RKO (cell line): ENCODE data around the gene ABHD1.
"Not testable (repeated sequence)": the region's sequence is repeated elsewhere in the genome, so short reads cannot be mapped to it uniquely, and the experiment has no call there.

ENCODE experiments used
- DNase-seq: peaks from one replicate; pipeline ENCODE4 v3.0.0-alpha.2; 2016; ENCODE audit warnings: low spot score

ABHD1 gene

DNA sequence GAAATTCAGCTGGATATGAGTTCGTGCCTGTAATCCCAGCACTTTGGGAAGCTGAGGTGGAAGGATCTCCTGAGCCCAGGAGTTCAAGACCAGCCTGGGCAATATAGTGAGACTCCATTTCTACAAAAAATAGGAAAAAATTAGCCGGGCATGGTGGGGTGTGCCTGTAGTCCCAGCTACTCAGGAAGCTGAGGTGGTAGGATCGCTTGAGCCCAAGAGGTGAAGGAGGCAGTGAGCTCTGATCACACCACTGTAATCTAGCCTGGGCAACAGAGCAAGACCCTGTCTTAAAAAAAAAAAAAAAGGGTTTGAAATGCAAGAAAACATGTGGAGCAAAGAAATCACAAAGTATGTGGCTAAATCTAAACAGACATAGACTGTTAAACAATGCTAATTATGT is 14.5 kb upstream of the ABHD1 start:
- DNase-seq = no peak

DNA sequence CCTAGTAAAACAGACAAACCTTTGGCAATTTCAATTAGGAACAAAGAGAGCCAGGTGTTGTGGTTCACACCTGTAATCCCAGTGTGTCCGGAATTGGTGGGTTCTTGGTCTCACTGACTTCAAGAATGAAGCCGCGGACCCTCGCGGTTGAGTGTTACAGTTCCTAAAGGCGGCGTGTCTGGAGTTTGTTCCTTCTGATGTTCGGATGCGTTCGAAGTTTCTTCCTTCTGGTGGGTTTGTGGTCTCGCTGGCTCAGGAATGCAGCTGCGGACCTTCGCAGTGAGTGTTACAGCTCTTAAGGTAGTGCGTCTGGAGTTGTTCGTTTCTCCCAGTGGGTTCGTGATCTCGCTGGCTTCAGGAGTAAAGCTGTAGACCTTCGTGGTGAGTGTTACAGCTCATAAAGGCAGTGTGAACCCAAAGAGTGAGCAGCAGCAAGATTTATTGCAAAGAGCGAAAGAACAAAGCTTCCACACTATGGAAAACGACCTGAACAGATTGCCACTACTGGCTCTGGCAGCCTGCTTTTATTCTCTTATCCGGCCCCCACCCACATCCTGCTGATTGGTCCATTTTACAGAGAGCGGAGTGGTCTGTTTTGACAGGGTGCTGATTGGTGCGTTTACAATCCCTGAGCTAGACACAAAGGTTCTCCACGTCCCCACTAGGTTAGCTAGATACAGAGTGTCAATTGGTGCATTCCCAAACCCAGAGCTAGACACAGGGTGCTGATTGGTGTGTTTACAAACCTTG is 12.8 kb upstream of the ABHD1 start:
- DNase-seq = not testable (repeated sequence)

DNA sequence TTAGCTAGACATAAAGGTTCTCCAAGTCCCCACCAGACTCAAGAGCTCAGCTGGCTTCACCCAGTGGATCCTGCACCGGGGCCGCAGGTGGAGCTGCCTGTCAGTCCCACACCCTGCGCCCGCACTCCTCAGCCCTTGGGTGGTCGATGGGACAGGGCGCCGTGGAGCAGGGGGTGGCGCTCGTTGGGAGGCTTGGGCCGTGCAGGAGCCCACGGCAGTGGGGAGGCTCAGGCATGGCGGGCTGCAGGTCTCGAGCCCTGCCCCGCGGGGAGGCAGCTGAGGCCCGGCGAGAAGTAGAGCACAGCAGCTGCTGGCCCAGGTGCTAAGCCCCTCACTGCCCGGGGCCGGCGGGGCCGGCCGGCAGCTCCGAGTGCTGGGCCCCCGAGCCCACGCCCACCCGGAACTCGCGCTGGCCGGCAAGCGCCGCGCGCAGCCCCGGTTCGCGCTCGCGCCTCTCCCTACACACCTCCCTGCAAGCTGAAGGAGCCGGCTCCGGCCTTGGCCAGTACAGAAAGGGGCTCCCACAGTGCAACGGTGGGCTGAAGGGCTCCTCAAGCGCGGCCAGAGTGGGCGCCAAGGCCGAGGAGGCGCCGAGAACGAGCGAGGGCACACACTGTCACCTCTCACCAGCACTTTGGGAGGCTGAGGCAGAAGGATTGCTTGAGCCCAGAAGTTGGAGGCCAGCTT is 12.1 kb upstream of the ABHD1 start:
- not testable (repeated sequence) for DNase-seq

GRCh38 chr2:27115519-27115918 is 8.1 kb upstream of the ABHD1 start:
- DNase-seq = no peak

GRCh38 chr2:27117995-27118524 is 5.6 kb upstream of the ABHD1 start:
- DNase-seq = no peak

GRCh38 chr2:27118525-27119329 is 4.9 kb upstream of the ABHD1 start, which contains the start of gene CGREF1:
TSS of gene CGREF1 (minus strand) at chr2:27119128. CDS start at chr2:27104366, 14,762 bp downstream.
- no peak for DNase-seq

GRCh38 chr2:27119330-27119670 is 4.3 kb upstream of the ABHD1 start:
- DNase-seq = not testable (repeated sequence)

GRCh38 chr2:27121906-27122305 is 1.7 kb upstream of the ABHD1 start:
- no peak for DNase-seq

DNA sequence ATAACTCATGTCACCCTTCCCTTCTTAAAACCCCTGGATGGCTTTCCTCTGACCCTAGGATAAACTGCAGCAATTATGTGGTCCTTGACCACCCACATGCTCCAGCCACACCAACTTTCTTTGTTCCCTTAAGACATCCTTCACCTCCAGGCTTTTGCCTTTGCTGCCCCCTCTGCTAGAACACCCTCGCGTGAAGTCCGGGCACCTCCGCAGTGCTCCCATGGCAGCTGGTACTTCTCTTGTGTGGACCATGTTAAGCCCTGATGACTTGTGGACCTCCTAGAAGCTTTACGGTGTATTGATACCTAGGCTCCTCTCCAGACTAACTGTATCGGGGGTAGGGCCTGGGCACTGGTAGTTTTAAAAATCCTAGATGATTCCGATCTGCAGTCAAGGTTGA is 824 bp upstream of the ABHD1 start:
- DNase-seq = no peak

DNA sequence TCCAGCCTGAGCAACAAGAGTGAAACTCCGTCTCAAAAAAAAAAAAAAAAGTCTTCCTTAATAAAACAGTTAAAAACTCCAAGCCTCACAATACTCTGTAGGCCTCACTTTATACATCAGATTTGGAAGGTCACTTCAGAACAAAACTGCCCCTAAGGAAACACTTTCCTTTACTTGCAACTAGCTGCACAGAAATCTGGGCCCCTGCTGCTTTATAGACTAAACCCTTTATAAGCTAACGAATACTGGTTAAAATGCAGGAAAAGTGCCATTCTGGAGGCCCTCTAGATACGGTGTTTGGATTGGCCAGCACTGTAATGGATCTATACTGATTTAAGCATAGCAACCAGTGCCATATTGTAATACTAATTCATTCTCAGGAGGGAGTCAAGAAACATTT is 1.5 kb downstream of the ABHD1 start:
- DNase-seq = no peak

DNA sequence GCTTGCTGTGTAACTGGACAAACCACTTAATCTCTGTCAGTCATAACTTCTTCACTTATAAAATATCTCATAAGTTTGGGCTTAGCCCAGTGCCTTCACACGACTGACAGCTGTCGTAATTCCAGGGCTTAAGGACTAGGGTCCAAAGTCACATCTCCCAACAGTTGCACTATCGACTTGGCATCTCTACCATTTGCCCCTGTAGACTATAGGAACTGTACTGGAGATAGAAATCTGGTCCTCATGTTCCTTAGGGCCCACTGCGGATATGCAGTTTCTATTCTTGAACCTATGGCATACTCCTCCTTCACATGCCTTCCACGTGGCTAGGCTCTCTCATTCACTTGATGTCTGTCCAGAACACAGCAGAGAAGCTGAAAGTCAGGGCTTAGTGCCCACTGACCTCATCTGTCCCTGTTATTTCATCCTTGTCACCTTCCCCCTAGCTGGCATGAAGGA is 2.7 kb downstream of the ABHD1 start:
- no peak for DNase-seq

- DNase-seq = no peak
Observed at GRCh38 chr2:27127883-27128667, 4.5 kb downstream of the ABHD1 start.

GRCh38 chr2:27128668-27129571 is 5.3 kb downstream of the ABHD1 start:
- DNase-seq = no peak

DNA sequence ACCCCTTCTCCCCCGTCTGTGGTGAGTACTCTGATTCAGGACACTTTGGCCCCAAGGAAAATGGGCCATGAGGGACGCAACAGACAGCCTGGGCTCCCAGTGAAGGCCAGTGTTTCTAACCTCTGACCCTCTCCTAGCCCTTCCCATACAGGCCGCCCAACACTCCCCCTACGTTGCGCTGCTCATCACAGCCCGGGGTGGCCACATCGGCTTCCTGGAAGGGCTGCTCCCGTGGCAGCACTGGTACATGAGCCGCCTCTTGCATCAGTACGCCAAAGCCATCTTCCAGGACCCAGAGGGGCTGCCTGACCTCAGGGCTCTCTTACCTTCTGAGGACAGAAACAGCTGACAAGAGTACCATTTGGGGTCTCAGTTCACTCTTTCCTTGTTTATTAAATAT is 6.8 kb downstream of the ABHD1 start:
- DNase-seq = no peak

GRCh38 chr2:27131429-27131828 is 7.8 kb downstream of the ABHD1 start:
- DNase-seq = no peak

DNA sequence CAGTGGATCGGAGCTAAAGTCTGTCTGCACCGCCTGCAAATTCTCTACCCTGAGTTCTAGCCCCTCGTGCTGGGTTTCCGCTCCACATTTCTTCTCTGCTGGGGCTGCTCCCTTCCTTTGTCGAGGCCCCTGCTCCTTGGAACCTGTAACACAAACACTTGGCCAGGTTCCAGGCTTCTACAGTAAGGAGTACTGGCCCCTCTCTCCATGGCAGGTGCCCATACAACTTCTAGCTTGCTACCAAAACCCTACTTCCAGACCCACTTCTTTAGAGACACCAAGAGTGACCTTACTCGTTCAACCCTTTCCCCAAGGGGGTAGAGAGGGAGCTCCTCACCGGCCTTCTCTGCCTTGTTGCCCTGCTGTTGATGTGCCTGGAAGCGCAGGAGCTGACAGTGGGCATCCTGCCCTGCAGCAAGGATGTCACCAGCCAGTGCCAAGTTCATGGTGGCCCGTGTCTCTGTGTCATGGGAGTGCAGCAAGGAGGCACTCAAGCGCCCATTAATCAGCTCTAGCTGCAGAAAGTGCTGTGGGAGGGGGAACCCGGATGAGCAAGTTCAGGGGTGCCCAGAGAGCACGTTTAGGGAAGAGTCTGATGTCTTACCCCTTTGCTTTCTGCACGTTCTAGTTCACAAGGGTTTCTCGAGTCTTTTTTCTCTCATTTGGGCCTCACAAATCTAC is 9.7 kb downstream of the ABHD1 start:
- peak; percentile 58 for DNase-seq

- peak; percentile 95 for DNase-seq
Observed at GRCh38 chr2:27133905-27134780, 10.5 kb downstream of the ABHD1 start, which contains the start of gene PREB. TSS of gene PREB (minus strand) at chr2:27134636. CDS start at chr2:27134421, 215 bp downstream.

DNA sequence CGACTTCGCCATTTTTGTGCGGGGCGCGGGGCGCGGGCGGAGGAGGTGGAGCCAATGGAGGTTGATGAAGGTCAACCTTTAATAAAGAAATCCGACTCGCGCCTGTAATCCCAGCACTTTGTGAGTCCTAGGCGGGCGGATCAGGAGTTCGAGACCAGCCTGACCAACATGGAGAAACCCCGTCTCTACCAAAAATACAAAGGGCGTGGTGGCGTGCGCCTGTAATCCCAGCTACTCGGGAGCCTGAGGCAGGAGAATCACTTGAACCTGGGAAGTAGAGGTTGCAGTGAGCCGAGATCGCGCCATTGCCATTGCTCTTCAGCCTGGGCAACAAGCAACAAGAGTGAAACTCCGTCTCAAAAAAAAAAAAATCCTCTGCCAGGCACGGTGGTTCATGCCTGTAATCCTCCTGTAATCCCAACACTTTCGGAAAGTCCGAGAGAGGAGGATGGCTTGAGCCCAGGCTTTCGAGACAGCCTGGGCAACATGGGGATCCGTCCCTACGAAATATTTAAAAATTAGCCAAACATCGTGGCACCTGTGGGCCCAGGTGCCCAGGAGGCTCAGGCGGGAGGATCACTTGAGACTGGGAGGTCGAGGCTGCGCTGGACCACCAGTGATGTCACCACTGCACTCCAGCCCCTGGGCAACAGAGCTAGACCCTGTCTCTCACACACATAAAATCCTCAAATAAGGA is 11.3 kb downstream of the ABHD1 start:
- no peak for DNase-seq
